Ectodermal cell (in vitro differentiated cells): ENCODE measurements around the gene TCF4.

Experiments
- H3K27ac ChIP-seq: 2 replicates; pipeline ENCODE4 v1.7.0; 2013; ENCODE audit warnings: mild to moderate bottlenecking, low read depth, low read length; ENCODE audit not compliant: insufficient read depth, poor library complexity, severe bottlenecking
- H3K27me3 ChIP-seq: 2 replicates; pipeline ENCODE4 v1.7.0; 2013; ENCODE audit warnings: mild to moderate bottlenecking, low read length; ENCODE audit not compliant: insufficient read depth, control insufficient read depth, poor library complexity, severe bottlenecking
- H3K36me3 ChIP-seq: one replicate; pipeline ENCODE4 v1.7.0; 2013; ENCODE audit warnings: low read length; ENCODE audit not compliant: control insufficient read depth, insufficient read depth
- H3K4me1 ChIP-seq: one replicate; pipeline ENCODE4 v1.7.0; 2013; ENCODE audit warnings: low read length; ENCODE audit not compliant: control insufficient read depth, insufficient read depth
- H3K4me3 ChIP-seq: 2 replicates; pipeline ENCODE4 v1.7.0; 2013; ENCODE audit warnings: low read depth, low read length, control low read depth; ENCODE audit not compliant: insufficient read depth
- H3K9me3 ChIP-seq: 2 replicates; pipeline ENCODE4 v1.7.0; 2013; ENCODE audit warnings: mild to moderate bottlenecking, low read length, moderate library complexity; ENCODE audit not compliant: control insufficient read depth
- WGBS, 2 experiments: methylation state at CpG; one replicate each; pipeline ENCODE4 v1.1.7; 2013; ENCODE audit warnings: missing lambda C conversion rate in 2 of 2; 5-methylcytosine and 5-hydroxymethylcytosine counted together

TCF4 gene

DNA sequence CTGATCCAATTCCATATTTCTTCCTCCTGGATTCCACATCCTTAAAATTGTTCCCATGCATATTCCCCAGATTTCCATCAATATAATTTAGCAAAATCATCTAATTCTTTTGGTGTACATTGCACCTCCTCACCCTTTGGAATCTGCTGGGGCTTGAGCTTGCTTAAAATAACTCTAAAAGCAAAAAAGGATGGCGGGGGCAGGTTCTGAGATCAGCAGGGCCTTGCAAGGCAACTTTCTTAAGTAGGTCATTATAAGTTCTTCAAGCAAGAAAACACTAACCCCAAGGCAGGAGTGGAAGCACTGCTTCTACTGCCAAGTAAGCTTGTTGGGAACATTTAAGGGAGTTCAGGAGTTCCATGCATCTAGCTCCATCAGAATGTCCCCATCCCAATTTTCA lies 374.4 kb downstream of the TCF4 start:
- WGBS, 2 experiments = 83 to 100% methylated on average over 1 of the region's 1 CpG

DNA sequence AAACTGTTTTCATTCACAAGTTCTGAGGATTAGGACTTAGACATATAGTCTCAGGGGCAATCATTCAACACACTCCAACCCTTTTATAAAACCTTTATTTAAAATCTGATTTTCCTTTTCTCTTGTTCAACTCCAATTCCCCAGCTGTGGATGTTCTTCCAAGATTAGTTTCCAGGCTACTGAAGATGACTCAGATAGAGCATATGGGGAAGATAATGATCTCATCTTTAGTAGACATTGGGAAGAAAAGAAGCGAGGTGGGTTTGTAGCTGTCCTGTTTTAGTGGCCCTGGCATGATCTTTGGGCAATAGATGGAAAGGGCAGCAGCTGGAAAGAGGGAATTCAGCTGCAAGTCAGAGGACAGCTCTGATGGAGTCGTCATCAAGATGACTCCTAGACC lies 381.1 kb downstream of the TCF4 start:
- Histone ChIP-seq H3K4me1 (no peaks in the 10 kb centered on the region), H3K27ac (no peak overlapping the region), H3K27me3 (no peaks in the 10 kb centered on the region), H3K36me3 (no peaks in the 10 kb centered on the region), H3K4me3 (no peak overlapping the region), H3K9me3 (no peaks in the 10 kb centered on the region)
- 73 to 74% methylated on average over 2 of the region's 2 CpGs for WGBS, 2 experiments

More for the DNA sequence above, 374.4 kb downstream of the TCF4 start:
- Histone ChIP-seq H3K27me3 (no peaks in the 10 kb centered on the region), H3K4me1 (peaks cover 6% of the 10 kb centered on the region), H3K36me3 (no peaks in the 10 kb centered on the region), H3K27ac (no peak overlapping the region), H3K4me3 (no peak overlapping the region), H3K9me3 (no peaks in the 10 kb centered on the region)

DNA sequence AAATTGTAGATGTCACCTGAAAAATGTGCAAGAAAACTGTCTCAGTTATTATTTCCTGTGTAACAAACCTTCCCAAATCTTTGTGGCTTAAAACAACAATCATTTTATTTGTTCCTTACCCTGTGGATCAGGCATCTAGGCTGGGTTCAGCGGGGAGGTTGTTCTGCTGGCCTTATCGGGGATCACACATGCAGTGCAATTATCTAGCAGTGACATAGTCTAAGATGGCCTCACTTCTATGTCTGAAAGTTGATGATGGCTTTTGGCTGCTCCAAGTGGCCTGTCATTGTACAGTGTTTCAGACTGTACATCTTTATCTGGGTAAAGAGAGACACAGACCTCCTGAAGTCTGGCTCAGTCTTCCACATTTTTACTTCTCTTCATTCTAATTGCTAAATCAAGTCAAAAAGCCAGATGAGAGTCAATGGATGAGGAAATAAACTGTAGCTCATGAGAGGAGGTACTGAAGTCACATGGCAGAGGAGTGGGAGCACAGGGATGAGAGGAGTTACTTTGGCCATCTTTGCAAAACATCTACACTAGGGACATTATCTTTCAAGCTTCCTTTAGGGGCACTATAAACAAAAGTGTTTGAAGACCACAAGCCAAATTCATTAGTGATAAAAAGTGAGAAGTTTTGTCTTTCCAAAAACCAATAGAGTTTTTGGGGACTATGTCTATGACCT lies 385.6 kb downstream of the TCF4 start:
- Histone ChIP-seq H3K36me3 (no peaks in the 10 kb centered on the region), H3K4me1 (no peaks in the 10 kb centered on the region), H3K4me3 (no peak overlapping the region), H3K27ac (no peak overlapping the region), H3K9me3 (no peaks in the 10 kb centered on the region), H3K27me3 (no peaks in the 10 kb centered on the region)
- 95 to 96% methylated on average over 2 of the region's 2 CpGs for WGBS, 2 experiments

DNA sequence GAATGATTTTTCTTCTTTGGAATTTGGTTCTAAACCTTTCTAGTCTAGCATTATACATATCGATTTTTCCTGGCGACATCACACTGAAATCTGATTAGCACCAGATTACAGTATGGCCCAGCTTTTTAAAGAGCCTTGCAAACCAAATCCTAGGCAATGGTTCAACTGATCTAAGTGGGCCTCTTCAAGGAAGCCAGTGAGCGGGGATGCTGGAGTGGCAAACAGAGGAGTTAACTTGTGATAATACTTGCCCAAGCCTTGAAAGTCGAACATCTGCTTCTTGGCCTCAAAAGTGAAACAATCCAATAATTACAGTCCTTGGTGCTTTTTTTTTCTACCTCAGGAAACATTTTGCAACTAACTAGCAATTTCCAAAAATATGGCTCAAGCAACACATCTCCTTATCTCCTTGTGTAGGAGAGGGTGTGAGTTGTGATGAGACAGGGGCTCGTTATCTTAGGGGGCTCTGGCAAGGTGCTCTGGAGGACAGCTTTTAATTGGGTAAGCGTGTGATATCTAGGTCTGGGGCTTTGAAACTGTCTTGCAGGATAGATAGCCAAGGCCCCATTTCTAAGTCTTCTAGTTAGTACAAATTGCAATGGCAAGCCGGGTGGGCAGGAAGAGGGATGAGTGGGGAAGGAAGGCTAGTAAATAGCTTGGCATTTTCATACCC lies 388.6 kb downstream of the TCF4 start:
- 89 to 93% methylated on average over 7 of the region's 7 CpGs for WGBS, 2 experiments
- H3K27ac ChIP-seq = no peak overlapping the region
- H3K27me3 ChIP-seq = no peaks in the 10 kb centered on the region
- H3K9me3 ChIP-seq = no peaks in the 10 kb centered on the region
- no peak overlapping the region for H3K4me3 ChIP-seq
- H3K36me3 ChIP-seq = no peaks in the 10 kb centered on the region
- no peaks in the 10 kb centered on the region for H3K4me1 ChIP-seq

DNA sequence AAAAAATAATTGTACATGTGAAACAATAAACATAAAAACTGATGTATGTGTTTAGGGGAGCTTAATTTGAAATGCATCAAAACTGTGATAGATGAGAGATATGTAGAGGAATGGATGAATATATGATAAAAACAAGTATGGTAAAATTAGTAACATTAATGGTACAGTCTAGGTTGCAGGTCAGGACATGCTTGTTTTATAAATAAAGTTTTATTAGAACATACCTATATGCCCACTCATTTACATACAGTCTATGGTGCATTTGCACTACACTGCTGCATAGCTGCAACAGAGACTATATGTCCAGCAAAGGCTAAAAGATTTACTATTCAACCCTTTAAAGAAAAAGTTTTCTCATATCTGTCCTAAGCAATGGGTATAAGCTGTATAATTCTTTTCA lies 392.1 kb downstream of the TCF4 start:
- no peak overlapping the region for H3K4me3 ChIP-seq
- H3K9me3 ChIP-seq = no peaks in the 10 kb centered on the region
- no peaks in the 10 kb centered on the region for H3K4me1 ChIP-seq
- H3K27me3 ChIP-seq = no peaks in the 10 kb centered on the region
- no peak overlapping the region for H3K27ac ChIP-seq
- H3K36me3 ChIP-seq = no peaks in the 10 kb centered on the region

DNA sequence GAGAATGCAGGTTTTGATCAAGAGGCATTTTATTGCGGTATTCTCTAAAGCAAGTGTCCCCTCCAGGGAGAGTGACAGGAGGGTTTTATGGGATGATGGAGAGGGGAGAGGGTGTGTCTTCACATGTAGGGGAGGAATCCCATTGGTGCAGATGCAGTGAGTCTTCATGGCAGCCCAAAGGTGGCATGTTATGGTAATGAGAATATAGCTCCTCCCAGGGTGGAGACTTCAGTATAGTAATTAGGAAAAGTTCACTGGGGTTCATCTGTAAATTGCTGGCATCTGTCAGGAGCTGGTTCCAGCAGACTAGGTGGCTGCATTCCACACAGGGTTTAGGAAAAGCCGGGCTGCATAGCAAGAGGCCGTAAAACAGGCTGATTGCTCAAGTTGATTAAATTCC lies 398.0 kb downstream of the TCF4 start:
- Histone ChIP-seq H3K4me1 (peaks cover 8% of the 10 kb centered on the region), H3K36me3 (no peaks in the 10 kb centered on the region)

DNA sequence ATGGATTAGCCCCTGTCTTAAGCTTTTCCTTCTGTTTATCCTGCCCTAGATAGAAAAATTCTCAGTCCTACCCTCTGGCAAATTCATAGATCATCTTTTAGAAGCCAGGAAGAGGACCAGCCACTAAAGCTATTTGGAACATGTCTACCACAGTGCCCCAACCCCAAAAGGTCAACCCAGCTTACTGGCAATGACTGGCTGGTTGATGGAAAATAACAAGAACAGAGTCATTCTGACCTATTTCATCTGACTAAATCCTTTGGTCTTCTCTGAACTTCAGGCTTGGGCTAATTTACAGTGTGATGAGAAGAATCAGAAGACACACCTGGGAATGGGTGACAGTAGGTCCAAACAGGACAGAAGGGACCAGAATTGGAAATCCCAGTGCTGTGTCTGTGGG lies 401.4 kb downstream of the TCF4 start:
- Histone ChIP-seq H3K9me3 (no peaks in the 10 kb centered on the region), H3K4me3 (no peak overlapping the region), H3K27me3 (no peaks in the 10 kb centered on the region), H3K27ac (no peak overlapping the region), H3K36me3 (no peaks in the 10 kb centered on the region), H3K4me1 (peaks cover 8% of the 10 kb centered on the region)

More for the DNA sequence above, 398.0 kb downstream of the TCF4 start:
- H3K27me3 ChIP-seq = no peaks in the 10 kb centered on the region
- no peak overlapping the region for H3K27ac ChIP-seq
- no peak overlapping the region for H3K4me3 ChIP-seq
- 78 to 81% methylated on average over 3 of the region's 3 CpGs for WGBS, 2 experiments
- no peaks in the 10 kb centered on the region for H3K9me3 ChIP-seq

DNA sequence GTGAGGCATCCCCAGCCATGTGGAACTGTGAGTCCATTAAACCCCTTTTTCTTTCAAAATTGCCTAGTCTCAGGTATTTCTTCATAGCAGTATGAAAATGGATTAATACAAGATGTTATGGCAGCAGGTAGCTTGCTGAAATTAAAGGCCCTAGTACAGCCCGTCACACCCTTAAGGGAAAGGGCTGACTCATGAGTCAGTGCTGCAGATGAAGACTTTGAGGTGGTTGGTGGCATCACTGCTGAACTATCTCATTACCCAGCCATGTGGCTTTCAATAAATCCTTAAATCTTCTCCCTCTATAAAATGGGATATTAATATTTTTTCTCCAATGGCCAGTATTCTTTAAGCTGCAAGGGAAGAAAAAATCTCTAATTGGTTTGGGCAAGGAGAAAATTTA lies 402.6 kb downstream of the TCF4 start:
- H3K27ac ChIP-seq = no peak overlapping the region
- peaks cover 2% of the 10 kb centered on the region for H3K9me3 ChIP-seq
- H3K4me1 ChIP-seq = peaks cover 8% of the 10 kb centered on the region
- H3K27me3 ChIP-seq = no peaks in the 10 kb centered on the region
- H3K36me3 ChIP-seq = no peaks in the 10 kb centered on the region
- no peak overlapping the region for H3K4me3 ChIP-seq
- 90 to 100% methylated on average over 1 of the region's 1 CpG for WGBS, 2 experiments

DNA sequence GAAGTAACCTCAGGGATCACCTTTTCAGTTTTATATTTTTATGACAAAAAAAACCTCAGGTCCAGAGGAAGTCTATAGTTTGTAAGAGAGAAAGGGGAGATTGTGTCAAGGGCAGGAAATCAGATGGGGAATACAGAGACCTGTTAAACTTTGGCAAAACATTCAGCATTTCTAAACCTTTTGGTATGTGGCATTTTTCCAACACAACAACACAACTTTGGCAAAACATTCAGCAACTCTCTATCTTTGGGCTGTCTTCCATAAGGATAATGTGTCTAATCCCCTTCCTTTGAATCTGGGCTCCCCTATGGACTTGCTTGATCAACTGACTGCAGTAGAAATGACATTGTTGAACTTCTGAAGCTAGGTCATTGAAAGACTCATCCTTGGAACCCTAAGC lies 408.2 kb downstream of the TCF4 start:
- no peak overlapping the region for H3K27ac ChIP-seq
- H3K27me3 ChIP-seq = no peaks in the 10 kb centered on the region
- H3K4me3 ChIP-seq = no peak overlapping the region
- no peaks in the 10 kb centered on the region for H3K36me3 ChIP-seq
- H3K9me3 ChIP-seq = peaks cover 2% of the 10 kb centered on the region
- H3K4me1 ChIP-seq = no peaks in the 10 kb centered on the region

DNA sequence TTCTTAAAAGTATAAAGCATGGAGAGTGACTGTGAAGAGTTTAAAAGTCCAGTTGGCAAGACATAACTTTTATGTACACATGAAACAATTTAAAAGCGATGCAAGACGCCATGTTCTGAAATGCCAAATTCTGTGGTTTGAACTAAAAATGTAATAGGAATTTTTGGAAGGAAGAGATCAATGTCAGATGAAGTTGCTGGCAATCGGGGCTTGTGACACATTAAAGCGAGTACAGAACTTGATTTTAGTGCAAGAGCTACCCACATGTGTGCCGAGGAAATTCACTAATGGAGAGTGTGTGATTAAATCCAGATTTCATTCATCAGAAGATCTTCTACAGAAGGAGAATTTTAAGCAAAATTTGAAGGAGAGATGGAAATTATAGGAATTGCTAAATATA lies 408.6 kb downstream of the TCF4 start:
- H3K27me3 ChIP-seq = no peaks in the 10 kb centered on the region
- no peak overlapping the region for H3K27ac ChIP-seq
- no peaks in the 10 kb centered on the region for H3K4me1 ChIP-seq
- H3K36me3 ChIP-seq = no peaks in the 10 kb centered on the region
- no peak overlapping the region for H3K4me3 ChIP-seq
- WGBS, 2 experiments = 94 to 97% methylated on average over 5 of the region's 5 CpGs
- H3K9me3 ChIP-seq = peaks cover 2% of the 10 kb centered on the region
